Karpas-422 (cell line): ENCODE measurements around the gene ERBB4. TPM values are rescaled to one million over a fixed set of nuclear protein-coding genes. Genes with fewer than 3 reads are reported as not detected.

Experiments
- DNase-seq: peaks from one replicate; pipeline ENCODE4 v3.0.0-alpha.2; 2015
- H2AFZ ChIP-seq: fragments of 200-600 bp; sonication (generic); 2 replicates; pipeline ENCODE4 v1.6.1; 2014; ENCODE audit warnings: antibody characterized with exemption, low read length, mixed read lengths
- H3K27ac ChIP-seq: fragments of 200-600 bp; sonication (generic); 2 replicates; pipeline ENCODE4 v1.5.1; 2014; ENCODE audit warnings: mild to moderate bottlenecking, low read length, moderate library complexity
- H3K27me3 ChIP-seq: fragments of 200-600 bp; sonication (generic); 2 replicates; pipeline ENCODE4 v1.6.1; 2014; ENCODE audit warnings: low read length, mixed read lengths
- H3K36me3 ChIP-seq: fragments of 200-600 bp; sonication (generic); 2 replicates; pipeline ENCODE4 v1.6.1; 2014; ENCODE audit warnings: low read length, mixed read lengths; ENCODE audit not compliant: insufficient read depth
- H3K4me1 ChIP-seq: fragments of 200-600 bp; sonication (generic); 2 replicates; pipeline ENCODE4 v1.6.1; 2014; ENCODE audit warnings: mild to moderate bottlenecking, low read length, mixed read lengths
- H3K4me2 ChIP-seq: fragments of 200-600 bp; sonication (generic); 2 replicates; pipeline ENCODE4 v1.6.1; 2014; ENCODE audit warnings: low read length, low read depth, mild to moderate bottlenecking; ENCODE audit not compliant: poor library complexity, severe bottlenecking
- H3K4me3 ChIP-seq: fragments of 200-600 bp; sonication (generic); 2 replicates; pipeline ENCODE4 v1.5.1; 2014; ENCODE audit warnings: mild to moderate bottlenecking, antibody characterized with exemption, low read length, mixed read lengths
- H3K79me2 ChIP-seq: fragments of 200-600 bp; sonication (generic); 2 replicates; pipeline ENCODE4 v1.6.1; 2014; ENCODE audit warnings: mild to moderate bottlenecking, low read length, mixed read lengths
- H3K9ac ChIP-seq: fragments of 200-600 bp; sonication (generic); 2 replicates; pipeline ENCODE4 v1.6.0; 2014; ENCODE audit warnings: low read length
- H3K9me2 ChIP-seq: fragments of 200-600 bp; sonication (generic), shearing (Covaris generic); replicated peaks from 2 replicates; pipeline ENCODE4 v1.6.0; 2014; ENCODE audit warnings: mild to moderate bottlenecking, low read length, moderate library complexity; ENCODE audit not compliant: insufficient read depth
- H3K9me3 ChIP-seq: fragments of 300-700, 200-600 bp; sonication (generic); 2 replicates; pipeline ENCODE4 v1.6.1; 2014; ENCODE audit warnings: low read length, mixed read lengths
- H4K20me1 ChIP-seq: fragments of 200-600 bp; sonication (generic); 2 replicates; pipeline ENCODE4 v1.6.1; 2014; ENCODE audit warnings: mild to moderate bottlenecking, antibody characterized with exemption, low read length, low read depth; ENCODE audit not compliant: insufficient read depth
- total RNA-seq: library from RNA; depleted of rRNA; stranded (reverse); fragments of >200 nt; shearing (Covaris generic); gene quantifications from 2 replicates; pipeline ENCODE4 v1.2.3, GENCODE V29; 2014; ENCODE audit warnings: low replicate concordance

The ERBB4 gene
- total RNA-seq, 1 experiment from 2014 or later = not detected

GRCh38 chr2:211816754-211817153 lies 721.8 kb downstream of the ERBB4 start:
- H4K20me1 ChIP-seq = no peaks in the 10 kb centered on the region

GRCh38 chr2:211812587-211812986 lies 726.0 kb downstream of the ERBB4 start:
- DNase-seq = no peak
- H3K9me2 ChIP-seq = no peaks in the 10 kb centered on the region
- H4K20me1 ChIP-seq = no peaks in the 10 kb centered on the region
- H3K9ac ChIP-seq = no peak overlapping the region
- peaks cover 8% of the 10 kb centered on the region for H3K9me3 ChIP-seq
- H3K79me2 ChIP-seq = no peaks in the 10 kb centered on the region
- no peak overlapping the region for H3K4me3 ChIP-seq
- H3K27ac ChIP-seq = no peak overlapping the region
- no peaks in the 10 kb centered on the region for H3K27me3 ChIP-seq
- H2AFZ ChIP-seq = no peak overlapping the region
- no peaks in the 10 kb centered on the region for H3K36me3 ChIP-seq
- H3K4me2 ChIP-seq = no peak overlapping the region
- no peaks in the 10 kb centered on the region for H3K4me1 ChIP-seq

More at GRCh38 chr2:211816754-211817153, 721.8 kb downstream of the ERBB4 start:
- Histone ChIP-seq H3K4me3 (no peak overlapping the region), H3K36me3 (no peaks in the 10 kb centered on the region), H3K4me1 (no peaks in the 10 kb centered on the region), H3K79me2 (no peaks in the 10 kb centered on the region), H3K4me2 (no peak overlapping the region), H3K9me2 (no peaks in the 10 kb centered on the region), H2AFZ (no peak overlapping the region), H3K27me3 (no peaks in the 10 kb centered on the region), H3K9me3 (peaks cover 24% of the 10 kb centered on the region), H3K27ac (no peak overlapping the region), H3K9ac (no peak overlapping the region)
- DNase-seq = no peak

- Histone ChIP-seq H3K27me3 (no peaks in the 10 kb centered on the region), H3K9ac (no peak overlapping the region), H3K27ac (no peak overlapping the region), H3K36me3 (no peaks in the 10 kb centered on the region), H3K9me2 (no peaks in the 10 kb centered on the region; the same call in 1 of the 2 replicates), H4K20me1 (no peaks in the 10 kb centered on the region), H3K4me2 (no peak overlapping the region), H3K9me3 (peaks cover 6% of the 10 kb centered on the region; the same call in 1 of the 2 replicates), H3K4me1 (no peaks in the 10 kb centered on the region), H2AFZ (no peak overlapping the region), H3K4me3 (no peak overlapping the region), H3K79me2 (no peaks in the 10 kb centered on the region)
- no peak for DNase-seq
Observed at GRCh38 chr2:211802666-211803065, 735.9 kb downstream of the ERBB4 start.

GRCh38 chr2:211800001-211800400 lies 738.6 kb downstream of the ERBB4 start:
- Histone ChIP-seq H3K9me2 (no peaks in the 10 kb centered on the region), H3K27ac (no peak overlapping the region), H3K4me3 (no peak overlapping the region), H3K27me3 (no peaks in the 10 kb centered on the region), H4K20me1 (no peaks in the 10 kb centered on the region), H3K9ac (no peak overlapping the region), H3K4me1 (no peaks in the 10 kb centered on the region), H3K36me3 (no peaks in the 10 kb centered on the region), H2AFZ (no peak overlapping the region), H3K9me3 (peaks cover 9% of the 10 kb centered on the region; the same call in 1 of the 2 replicates), H3K79me2 (no peaks in the 10 kb centered on the region), H3K4me2 (no peak overlapping the region)
- DNase-seq = no peak

GRCh38 chr2:211798868-211799267 lies 739.7 kb downstream of the ERBB4 start:
- H3K27ac ChIP-seq = no peak overlapping the region
- peaks cover 9% of the 10 kb centered on the region; the same call in 1 of the 2 replicates for H3K9me3 ChIP-seq
- no peak overlapping the region for H3K4me2 ChIP-seq
- H3K9me2 ChIP-seq = no peaks in the 10 kb centered on the region
- H3K4me3 ChIP-seq = no peak overlapping the region
- H3K79me2 ChIP-seq = no peaks in the 10 kb centered on the region
- H2AFZ ChIP-seq = no peak overlapping the region
- H3K27me3 ChIP-seq = no peaks in the 10 kb centered on the region
- no peaks in the 10 kb centered on the region for H3K36me3 ChIP-seq
- no peak for DNase-seq
- H4K20me1 ChIP-seq = no peaks in the 10 kb centered on the region
- H3K9ac ChIP-seq = no peak overlapping the region
- H3K4me1 ChIP-seq = no peaks in the 10 kb centered on the region

- H4K20me1 ChIP-seq = no peaks in the 10 kb centered on the region
- no peaks in the 10 kb centered on the region for H3K36me3 ChIP-seq
- no peak overlapping the region for H3K27ac ChIP-seq
- H3K9me2 ChIP-seq = no peaks in the 10 kb centered on the region
- H3K4me2 ChIP-seq = no peak overlapping the region
- H2AFZ ChIP-seq = no peak overlapping the region
- H3K9me3 ChIP-seq = peaks cover 7% of the 10 kb centered on the region; the same call in 1 of the 2 replicates
- no peaks in the 10 kb centered on the region for H3K27me3 ChIP-seq
- no peak overlapping the region for H3K9ac ChIP-seq
- no peaks in the 10 kb centered on the region for H3K79me2 ChIP-seq
- DNase-seq = no peak
- no peak overlapping the region for H3K4me3 ChIP-seq
- no peaks in the 10 kb centered on the region for H3K4me1 ChIP-seq
Observed at GRCh38 chr2:211793690-211794089, 744.9 kb downstream of the ERBB4 start.

- Histone ChIP-seq H3K36me3 (no peaks in the 10 kb centered on the region), H3K4me1 (no peaks in the 10 kb centered on the region), H3K9ac (no peak overlapping the region), H3K9me3 (peaks cover 9% of the 10 kb centered on the region; the same call in 1 of the 2 replicates), H3K4me2 (no peak overlapping the region), H3K79me2 (no peaks in the 10 kb centered on the region), H3K27me3 (no peaks in the 10 kb centered on the region), H4K20me1 (no peaks in the 10 kb centered on the region), H3K4me3 (no peak overlapping the region), H3K27ac (no peak overlapping the region), H3K9me2 (no peaks in the 10 kb centered on the region), H2AFZ (no peak overlapping the region)
- DNase-seq = no peak
Observed at GRCh38 chr2:211789982-211790381, 748.6 kb downstream of the ERBB4 start.

GRCh38 chr2:211766689-211767088 lies 771.9 kb downstream of the ERBB4 start:
- Histone ChIP-seq H3K4me3 (no peak overlapping the region), H3K27me3 (no peaks in the 10 kb centered on the region), H3K79me2 (no peaks in the 10 kb centered on the region), H3K9me3 (no peaks in the 10 kb centered on the region), H2AFZ (no peak overlapping the region), H3K4me2 (no peak overlapping the region), H3K4me1 (no peaks in the 10 kb centered on the region), H3K9me2 (no peaks in the 10 kb centered on the region; the same call in 1 of the 2 replicates), H3K27ac (no peak overlapping the region), H3K9ac (no peak overlapping the region), H4K20me1 (no peaks in the 10 kb centered on the region), H3K36me3 (no peaks in the 10 kb centered on the region)
- DNase-seq = no peak

GRCh38 chr2:211762479-211762878 lies 776.1 kb downstream of the ERBB4 start:
- Histone ChIP-seq H3K9me2 (no peaks in the 10 kb centered on the region; the same call in 1 of the 2 replicates), H3K27me3 (no peaks in the 10 kb centered on the region), H3K4me1 (no peaks in the 10 kb centered on the region), H3K4me2 (no peak overlapping the region), H3K4me3 (no peak overlapping the region), H2AFZ (no peak overlapping the region), H4K20me1 (no peaks in the 10 kb centered on the region), H3K9ac (no peak overlapping the region), H3K36me3 (no peaks in the 10 kb centered on the region), H3K79me2 (no peaks in the 10 kb centered on the region), H3K9me3 (no peaks in the 10 kb centered on the region), H3K27ac (no peak overlapping the region)
- no peak for DNase-seq
